ENCODE data around the gene KLF15. TPM values are rescaled to one million over a fixed set of nuclear protein-coding genes. Genes with fewer than 3 reads are reported as not detected.
"Not testable (repeated sequence)": the region's sequence is repeated elsewhere in the genome, so short reads cannot be mapped to it uniquely, and the experiment has no call there.

The KLF15 gene
- total RNA-seq, 3 donors from 2014 or later (not counting 1 experiment from before 2014, with no cell fraction given): 0.23 to 0.38 (median 0.36) TPM

DNA sequence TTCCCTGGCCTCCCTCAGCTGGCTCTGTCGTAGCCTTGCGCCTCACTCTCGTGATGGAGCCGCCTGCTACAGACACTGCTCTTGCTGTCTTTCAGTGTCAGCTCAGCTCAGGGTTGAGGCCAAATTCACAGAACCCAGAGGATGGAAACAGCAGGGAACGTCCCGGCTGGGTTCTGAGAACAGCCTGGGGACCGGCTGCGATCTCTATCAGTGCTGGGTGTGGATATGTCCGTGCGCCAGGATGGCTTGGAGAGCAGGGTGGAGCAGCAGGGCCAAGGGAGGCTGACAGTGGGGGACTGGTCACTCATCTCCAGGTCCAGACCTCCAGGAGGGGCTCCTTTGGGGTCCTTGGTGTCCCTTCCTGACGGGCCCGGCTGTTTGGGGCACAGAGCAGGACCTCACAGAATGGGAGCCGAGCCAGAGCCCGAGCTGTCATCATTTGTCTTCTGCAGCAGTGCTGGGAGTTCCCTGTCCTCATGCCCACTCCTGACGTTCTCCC lies 18.4 kb downstream of the KLF15 start:
- Histone ChIP-seq H3K4me3 (ENCODE audit: low read length) (no peak overlapping the region), H3K27ac (ENCODE audit: low read length) (no peak overlapping the region), H3K36me3 (ENCODE audit: control insufficient read depth, insufficient read depth, low read length) (no peaks in the 10 kb centered on the region), H3K27me3 (ENCODE audit: control insufficient read depth, insufficient read depth, low read length) (no peaks in the 10 kb centered on the region), H3K9me3 (ENCODE audit: control insufficient read depth, insufficient read depth, low read length) (no peaks in the 10 kb centered on the region), H3K4me1 (ENCODE audit: control insufficient read depth, insufficient read depth, low read length) (no peaks in the 10 kb centered on the region)
- TF ChIP-seq, protein P1, sequence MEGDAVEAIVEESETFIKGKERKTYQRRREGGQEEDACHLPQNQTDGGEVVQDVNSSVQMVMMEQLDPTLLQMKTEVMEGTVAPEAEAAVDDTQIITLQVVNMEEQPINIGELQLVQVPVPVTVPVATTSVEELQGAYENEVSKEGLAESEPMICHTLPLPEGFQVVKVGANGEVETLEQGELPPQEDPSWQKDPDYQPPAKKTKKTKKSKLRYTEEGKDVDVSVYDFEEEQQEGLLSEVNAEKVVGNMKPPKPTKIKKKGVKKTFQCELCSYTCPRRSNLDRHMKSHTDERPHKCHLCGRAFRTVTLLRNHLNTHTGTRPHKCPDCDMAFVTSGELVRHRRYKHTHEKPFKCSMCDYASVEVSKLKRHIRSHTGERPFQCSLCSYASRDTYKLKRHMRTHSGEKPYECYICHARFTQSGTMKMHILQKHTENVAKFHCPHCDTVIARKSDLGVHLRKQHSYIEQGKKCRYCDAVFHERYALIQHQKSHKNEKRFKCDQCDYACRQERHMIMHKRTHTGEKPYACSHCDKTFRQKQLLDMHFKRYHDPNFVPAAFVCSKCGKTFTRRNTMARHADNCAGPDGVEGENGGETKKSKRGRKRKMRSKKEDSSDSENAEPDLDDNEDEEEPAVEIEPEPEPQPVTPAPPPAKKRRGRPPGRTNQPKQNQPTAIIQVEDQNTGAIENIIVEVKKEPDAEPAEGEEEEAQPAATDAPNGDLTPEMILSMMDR (IDR thresholded peaks at IDR 0.05): no peak
- intact Hi-C loops (cut with micrococcal nuclease): no loop called here
- 62% methylated on average over 15 of the region's 15 CpGs for WGBS (ENCODE audit: insufficient coverage)
- no peaks in the 10 kb centered on the region for H3K9me3 Mint-ChIP-seq
- no peaks in the 10 kb centered on the region for H3K4me1 Mint-ChIP-seq
- H3K27ac Mint-ChIP-seq: no peak overlapping the region
- no peaks in the 10 kb centered on the region for H3K36me3 Mint-ChIP-seq
- DNase-seq (peak in 1 of 2 donors; percentile 10), ATAC-seq (no peak)
- no peak overlapping the region for H3K4me3 Mint-ChIP-seq
- peaks cover 3 to 14% of the 10 kb centered on the region in 2 donors for H3K27me3 Mint-ChIP-seq (ENCODE audit: low read depth in 2 of 2)

DNA sequence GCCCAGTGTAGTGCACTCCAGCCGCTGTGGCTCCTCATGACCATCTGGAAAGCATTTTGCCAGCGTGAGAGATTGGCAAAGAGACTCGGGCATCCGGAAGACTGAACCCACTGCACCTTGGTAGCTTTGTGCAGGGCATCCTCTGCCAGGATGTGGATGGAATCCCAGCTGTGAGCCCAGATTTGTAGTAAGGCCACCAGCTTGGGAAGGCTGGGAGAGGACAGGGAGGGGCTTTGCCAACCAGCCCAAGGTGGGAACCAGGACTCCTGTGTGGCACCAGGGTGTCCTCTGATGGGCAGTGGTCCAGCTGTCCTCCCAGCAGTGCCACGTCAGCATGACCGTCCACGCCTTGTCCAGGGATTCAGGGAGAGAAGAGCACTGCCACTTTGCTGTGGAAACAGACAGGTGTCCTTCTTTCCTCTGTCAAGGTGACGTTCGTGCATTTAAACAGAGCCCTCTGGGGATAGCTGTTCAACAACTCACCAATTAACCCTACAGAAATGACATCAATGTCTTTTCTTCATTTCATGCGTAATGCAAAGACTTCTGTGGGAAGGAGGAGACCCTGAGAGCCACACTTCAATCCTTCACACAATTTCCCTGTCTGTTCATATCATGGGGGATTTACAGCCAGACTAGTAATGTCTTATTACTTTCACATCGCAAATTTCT lies 19.1 kb downstream of the KLF15 start:
- Mint-ChIP-seq H3K36me3 (no peaks in the 10 kb centered on the region), H3K27ac (no peak overlapping the region), H3K4me1 (no peaks in the 10 kb centered on the region), H3K27me3 (ENCODE audit: low read depth in 2 of 2) (peaks cover 3 to 14% of the 10 kb centered on the region in 2 donors), H3K9me3 (no peaks in the 10 kb centered on the region), H3K4me3 (no peak overlapping the region)
- ATAC-seq (no peak), DNase-seq (peak in 1 of 2 donors; percentile 2)
- 85% methylated on average over 11 of the region's 11 CpGs for WGBS (ENCODE audit: insufficient coverage)
- H3K4me1 ChIP-seq (ENCODE audit: control insufficient read depth, insufficient read depth, low read length): no peaks in the 10 kb centered on the region
- H3K27ac ChIP-seq (ENCODE audit: low read length): no peak overlapping the region
- TF ChIP-seq, protein P1 (IDR thresholded peaks at IDR 0.05): no peak
- no peaks in the 10 kb centered on the region for H3K36me3 ChIP-seq (ENCODE audit: control insufficient read depth, insufficient read depth, low read length)
- H3K4me3 ChIP-seq (ENCODE audit: low read length): no peak overlapping the region
- no peaks in the 10 kb centered on the region for H3K9me3 ChIP-seq (ENCODE audit: control insufficient read depth, insufficient read depth, low read length)
- no peaks in the 10 kb centered on the region for H3K27me3 ChIP-seq (ENCODE audit: control insufficient read depth, insufficient read depth, low read length)
- intact Hi-C loops (cut with micrococcal nuclease): no loop called here

DNA sequence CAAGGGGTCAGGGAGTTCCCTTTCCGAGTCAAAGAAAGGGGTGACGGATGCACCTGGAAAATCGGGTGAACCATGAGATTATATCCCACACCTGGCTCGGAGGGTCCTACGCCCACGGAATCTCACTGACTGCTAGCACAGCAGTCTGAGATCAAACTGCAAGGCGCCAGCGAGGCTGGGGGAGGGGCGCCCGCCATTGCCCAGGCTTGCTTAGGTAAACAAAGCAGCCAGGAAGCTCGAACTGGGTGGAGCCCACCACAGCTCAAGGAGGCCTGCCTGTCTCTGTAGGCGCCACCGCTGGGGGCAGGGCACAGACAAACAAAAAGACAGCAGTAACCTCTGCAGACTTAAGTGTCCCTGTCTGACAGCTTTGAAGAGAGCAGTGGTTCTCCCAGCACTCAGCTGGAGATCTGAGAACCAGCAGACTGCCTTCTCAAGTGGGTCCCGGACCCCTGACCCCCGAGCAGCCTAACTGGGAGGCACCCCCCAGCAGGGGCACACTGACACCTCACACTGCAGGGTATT lies 25.3 kb downstream of the KLF15 start:
- H3K9me3 ChIP-seq (ENCODE audit: control insufficient read depth, insufficient read depth, low read length); H3K27ac Mint-ChIP-seq; intact Hi-C loops (cut with micrococcal nuclease); H3K36me3 ChIP-seq (ENCODE audit: control insufficient read depth, insufficient read depth, low read length); H3K4me3 Mint-ChIP-seq; H3K4me3 ChIP-seq (ENCODE audit: low read length); H3K36me3 Mint-ChIP-seq; H3K27ac ChIP-seq (ENCODE audit: low read length); H3K4me1 Mint-ChIP-seq; H3K27me3 ChIP-seq (ENCODE audit: control insufficient read depth, insufficient read depth, low read length); H3K9me3 Mint-ChIP-seq; ATAC-seq; H3K4me1 ChIP-seq (ENCODE audit: control insufficient read depth, insufficient read depth, low read length): not testable (repeated sequence)
- DNase-seq: peak in 1 of 2 donors; percentile 1
- 72% methylated on average over 13 of the region's 15 CpGs for WGBS (ENCODE audit: insufficient coverage)
- H3K27me3 Mint-ChIP-seq (ENCODE audit: low read depth in 2 of 2): peaks cover 17 to 28% of the 10 kb centered on the region in 2 donors

DNA sequence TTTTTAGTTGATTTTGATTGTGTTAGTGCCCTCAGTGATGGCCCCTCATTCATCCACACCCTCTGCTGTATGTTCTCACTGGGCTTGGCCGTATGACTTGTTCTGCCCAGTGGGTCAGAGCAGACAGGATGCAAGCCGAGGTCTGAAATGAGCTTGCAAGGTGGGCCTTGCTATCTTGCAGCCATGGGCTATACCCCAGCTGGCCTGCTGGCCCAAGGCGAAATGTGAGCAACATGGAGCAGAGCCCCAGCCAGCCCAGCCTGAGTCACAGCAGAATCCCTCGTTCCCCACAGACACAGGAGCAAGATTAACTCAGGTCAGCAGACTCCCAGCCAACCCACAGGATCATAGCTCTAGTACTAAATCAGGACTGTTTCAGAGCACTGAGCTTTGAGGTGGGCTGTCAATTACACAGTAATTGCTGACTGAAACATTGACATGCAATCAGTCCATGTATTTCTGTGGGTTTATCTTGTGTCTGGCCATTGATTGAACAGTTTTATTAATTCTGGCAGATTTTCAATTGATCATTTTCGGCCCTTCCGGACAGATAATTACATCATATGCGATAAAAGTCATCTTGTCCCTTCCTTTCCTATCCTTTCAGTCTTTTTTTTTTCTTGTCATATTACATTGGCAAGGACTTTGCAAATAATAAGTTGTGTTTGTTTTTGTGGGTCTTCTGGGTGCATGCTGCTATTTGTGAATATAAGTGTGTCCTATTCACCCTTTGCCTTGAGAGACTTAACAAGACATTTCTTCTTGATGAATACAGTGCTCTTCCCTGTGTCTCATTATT lies 27.1 kb downstream of the KLF15 start:
- H3K4me1 ChIP-seq (ENCODE audit: control insufficient read depth, insufficient read depth, low read length): no peaks in the 10 kb centered on the region
- DNase-seq: peak in 1 of 2 donors; percentile 2
- H3K36me3 Mint-ChIP-seq: peaks cover 7% of the 10 kb centered on the region
- WGBS (ENCODE audit: insufficient coverage): 76% methylated on average over 6 of the region's 7 CpGs
- H3K9me3 ChIP-seq (ENCODE audit: control insufficient read depth, insufficient read depth, low read length): peaks cover 7% of the 10 kb centered on the region
- H3K9me3 Mint-ChIP-seq: peaks cover 4 to 5% of the 10 kb centered on the region in 2 donors
- TF ChIP-seq, protein P1 (IDR thresholded peaks at IDR 0.05): no peak
- H3K36me3 ChIP-seq (ENCODE audit: control insufficient read depth, insufficient read depth, low read length): no peaks in the 10 kb centered on the region
- no peak overlapping the region for H3K27ac Mint-ChIP-seq
- no peaks in the 10 kb centered on the region for H3K4me1 Mint-ChIP-seq
- ATAC-seq: no peak
- peaks cover 3% of the 10 kb centered on the region for H3K27me3 ChIP-seq (ENCODE audit: control insufficient read depth, insufficient read depth, low read length)
- no peak overlapping the region for H3K4me3 ChIP-seq (ENCODE audit: low read length)
- intact Hi-C loops (cut with micrococcal nuclease): no loop called here
- H3K27me3 Mint-ChIP-seq (ENCODE audit: low read depth in 2 of 2): peaks cover 20 to 35% of the 10 kb centered on the region in 2 donors
- no peak overlapping the region for H3K4me3 Mint-ChIP-seq
- H3K27ac ChIP-seq (ENCODE audit: low read length): no peak overlapping the region
